LHCN-M2 (cell line): Measurements from ENCODE around the gene TFDP1. TPM values are rescaled to one million over a fixed set of nuclear protein-coding genes. Genes with fewer than 3 reads are reported as not detected.

Experiments used
- DNase-seq: peaks from one replicate; pipeline ENCODE4 v3.0.0-alpha.2; 2012; ENCODE audit warnings: low read depth
- total RNA-seq: library from RNA; depleted of rRNA; stranded (reverse); fragments of >200 nt; gene quantifications from 2 replicates; pipeline ENCODE4 v1.2.3, GENCODE V29; 2014

TFDP1 gene
- total RNA-seq, 1 experiment from 2014 or later, result 146 TPM

GRCh38 chr13:113649212-113649611, 64.7 kb downstream of the TFDP1 start:
- no peak for DNase-seq

- no peak for DNase-seq
Observed at GRCh38 chr13:113650275-113650674, 65.7 kb downstream of the TFDP1 start.

GRCh38 chr13:113650731-113651148, 66.2 kb downstream of the TFDP1 start:
- DNase-seq, result no peak

GRCh38 chr13:113651511-113652403, 67.2 kb downstream of the TFDP1 start:
- no peak for DNase-seq

- no peak for DNase-seq
Observed at GRCh38 chr13:113652404-113653263, 68.1 kb downstream of the TFDP1 start.

GRCh38 chr13:113653264-113654174, 69.0 kb downstream of the TFDP1 start:
- no peak for DNase-seq

- DNase-seq, result no peak
Observed at GRCh38 chr13:113654175-113654560, 69.6 kb downstream of the TFDP1 start.

- no peak for DNase-seq
Observed at GRCh38 chr13:113654591-113655345, 70.2 kb downstream of the TFDP1 start.

GRCh38 chr13:113655346-113656002, 70.9 kb downstream of the TFDP1 start:
- no peak for DNase-seq

GRCh38 chr13:113656003-113656588, 71.5 kb downstream of the TFDP1 start:
- DNase-seq, result no peak

GRCh38 chr13:113656831-113657671, 72.5 kb downstream of the TFDP1 start:
- no peak for DNase-seq

GRCh38 chr13:113657851-113658741, 73.5 kb downstream of the TFDP1 start, which contains the start of gene ATP4B:
TSS of gene ATP4B (minus strand) at chr13:113658198. CDS start at chr13:113658144, 54 bp downstream.
- DNase-seq, result no peak

GRCh38 chr13:113658836-113659235, 74.3 kb downstream of the TFDP1 start:
- DNase-seq, result no peak

- no peak for DNase-seq
Observed at GRCh38 chr13:113659337-113659736, 74.8 kb downstream of the TFDP1 start.

GRCh38 chr13:113660066-113660465, 75.5 kb downstream of the TFDP1 start:
- no peak for DNase-seq

- no peak for DNase-seq
Observed at GRCh38 chr13:113661509-113661908, 77.0 kb downstream of the TFDP1 start.

- DNase-seq, result no peak
Observed at GRCh38 chr13:113663934-113664333, 79.4 kb downstream of the TFDP1 start.
